ENCODE measurements around the gene BICC1. TPM values are rescaled to one million over a fixed set of nuclear protein-coding genes. Genes with fewer than 3 reads are reported as not detected.
A peak's percentile ranks its signal among the peaks of the same experiment; 100 is the strongest.

The BICC1 gene
- total and polyA plus RNA-seq, 2 of the 13 experiments (the other 11 are each of a cell fraction or from before 2014, with no cell fraction given), result 0.18 to 1.5 TPM

- TF ChIP-seq ATF5 (CRISPR knock-in tag; IDR thresholded peaks at IDR 0.05; ENCODE audit: low read depth) (no peak), TCF12 (IDR thresholded peaks at IDR 0.05) (no peak), TCF12 (CRISPR knock-in tag; IDR thresholded peaks at IDR 0.05) (no peak), ZNF230 (CRISPR knock-in tag; IDR thresholded peaks at IDR 0.05) (no peak), ZNF720 (CRISPR knock-in tag; IDR thresholded peaks at IDR 0.05) (no peak), CREBL2 (CRISPR knock-in tag; IDR thresholded peaks at IDR 0.05; ENCODE audit: borderline replicate concordance) (no peak), SATB2 (CRISPR knock-in tag; IDR thresholded peaks at IDR 0.05) (no peak), NFATC3 (CRISPR knock-in tag; IDR thresholded peaks at IDR 0.05) (no peak), ZNF574 (CRISPR knock-in tag; IDR thresholded peaks at IDR 0.05) (no peak), SMARCE1 (IDR thresholded peaks at IDR 0.05; ENCODE audit: borderline replicate concordance) (no peak), CENPX (CRISPR knock-in tag; IDR thresholded peaks at IDR 0.05) (no peak), NRL (CRISPR knock-in tag; IDR thresholded peaks at IDR 0.05; ENCODE audit: borderline replicate concordance) (no peak), NCOA1 (CRISPR knock-in tag; IDR thresholded peaks at IDR 0.05) (no peak), FOXA1 (IDR thresholded peaks at IDR 0.05) (no peak), FOXA1 (CRISPR knock-in tag; IDR thresholded peaks at IDR 0.05) (no peak), ZFYVE20 (CRISPR knock-in tag; IDR thresholded peaks at IDR 0.05; ENCODE audit: borderline replicate concordance, low read depth) (no peak), ZNF788 (CRISPR knock-in tag; IDR thresholded peaks at IDR 0.05; ENCODE audit: borderline replicate concordance) (no peak), ZBTB3 (CRISPR knock-in tag; IDR thresholded peaks at IDR 0.05; ENCODE audit: borderline replicate concordance, low read depth) (no peak), SOX13 (IDR thresholded peaks at IDR 0.05) (no peak), SOX13 (CRISPR knock-in tag; conservative IDR thresholded peaks at IDR 0.05 in 1 of 2, IDR thresholded peaks at IDR 0.05 in 1 of 2) (peak in 1 of 2 experiments; percentile 36; a peak in 1 of 4 replicates), MTERF4 (CRISPR knock-in tag; IDR thresholded peaks at IDR 0.05) (no peak), ZMAT5 (CRISPR knock-in tag; IDR thresholded peaks at IDR 0.05; ENCODE audit: borderline replicate concordance, low read depth) (no peak), IKZF4 (CRISPR knock-in tag; IDR thresholded peaks at IDR 0.05; ENCODE audit: borderline replicate concordance, low read depth, not compliant biosample characterization) (no peak), RFX3 (CRISPR knock-in tag; IDR thresholded peaks at IDR 0.05) (no peak), ELF3 (CRISPR knock-in tag; IDR thresholded peaks at IDR 0.05) (0 out of 2 replicates have a peak, but pooled peaks have one; percentile 33)
Measured at GRCh38 chr10:58817201-58817846, 304.7 kb downstream of the BICC1 start (continued).
